ENCODE measurements around the gene MPRIP. TPM values are rescaled to one million over a fixed set of nuclear protein-coding genes. Genes with fewer than 3 reads are reported as not detected.
"Not testable (repeated sequence)": the region's sequence is repeated elsewhere in the genome, so short reads cannot be mapped to it uniquely, and the experiment has no call there.

MPRIP gene
- total RNA-seq, 1 experiment from 2014 or later, result 140 TPM

GRCh38 chr17:17157041-17157440 is 114.8 kb downstream of the MPRIP start:
- Mint-ChIP-seq H3K36me3 (peaks cover 59% of the 10 kb centered on the region), H3K4me1 (no peaks in the 10 kb centered on the region), H3K9me3 (no peaks in the 10 kb centered on the region), H3K4me3 (no peak overlapping the region), H3K27ac (no peak overlapping the region), H3K27me3 (ENCODE audit: low read depth) (no peaks in the 10 kb centered on the region)
- ChIA-PET POLR2A (no interaction called here), CTCF (interaction anchor here (0.7 to 3.0 kb wide), 2 partner anchors 16 to 665 kb away, joined by 3 to 21 read pairs; partner anchors contain the start of gene LRRC75A)
- no peak for DNase-seq (ENCODE audit: low spot score)
- no peak for ATAC-seq
- TF ChIP-seq CBFB (CRISPR knock-in tag; IDR thresholded peaks at IDR 0.05; ENCODE audit: low read depth), result no peak

DNA sequence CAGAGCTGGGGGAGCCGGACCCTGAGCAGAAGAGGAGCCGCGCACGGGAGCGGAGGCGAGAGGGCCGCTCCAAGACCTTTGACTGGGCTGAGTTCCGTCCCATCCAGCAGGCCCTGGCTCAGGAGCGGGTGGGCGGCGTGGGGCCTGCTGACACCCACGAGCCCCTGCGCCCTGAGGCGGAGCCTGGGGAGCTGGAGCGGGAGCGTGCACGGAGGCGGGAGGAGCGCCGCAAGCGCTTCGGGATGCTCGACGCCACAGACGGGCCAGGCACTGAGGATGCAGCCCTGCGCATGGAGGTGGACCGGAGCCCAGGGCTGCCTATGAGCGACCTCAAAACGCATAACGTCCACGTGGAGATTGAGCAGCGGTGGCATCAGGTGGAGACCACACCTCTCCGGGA is 116.2 kb downstream of the MPRIP start:
- ATAC-seq; POLR2A ChIA-PET; H3K27ac Mint-ChIP-seq; DNase-seq (ENCODE audit: low spot score); H3K4me1 Mint-ChIP-seq; H3K9me3 Mint-ChIP-seq; H3K4me3 Mint-ChIP-seq; H3K27me3 Mint-ChIP-seq (ENCODE audit: low read depth): not testable (repeated sequence)
- CTCF ChIA-PET, result interaction anchor here (3.2 kb wide), 1 partner anchor 16 kb away, joined by 12 read pairs; no protein-coding TSS in a partner anchor
- H3K36me3 Mint-ChIP-seq, result peaks cover 50% of the 10 kb centered on the region

DNA sequence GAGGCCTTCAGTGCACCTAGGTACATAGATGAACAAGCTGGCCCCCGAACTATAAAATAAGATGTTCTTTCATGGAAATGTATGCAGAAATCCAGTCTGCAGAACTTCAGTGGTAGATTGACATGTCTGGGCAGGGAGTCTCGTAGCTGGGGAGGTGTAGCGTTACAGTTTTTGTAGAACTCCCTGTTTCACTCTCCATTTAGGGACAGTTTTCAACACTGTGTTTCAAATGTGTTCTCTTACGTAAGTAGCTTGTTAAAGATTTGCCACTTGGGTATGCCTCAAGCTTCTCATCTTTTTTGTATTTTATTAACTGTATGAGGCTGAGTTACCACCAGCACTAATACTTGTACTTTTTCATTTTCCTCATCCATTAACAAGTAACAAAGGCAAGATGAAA is 117.3 kb downstream of the MPRIP start:
- no peak for ATAC-seq
- no peaks in the 10 kb centered on the region for H3K27me3 Mint-ChIP-seq (ENCODE audit: low read depth)
- H3K9me3 Mint-ChIP-seq, result no peaks in the 10 kb centered on the region
- TF ChIP-seq, protein P1, sequence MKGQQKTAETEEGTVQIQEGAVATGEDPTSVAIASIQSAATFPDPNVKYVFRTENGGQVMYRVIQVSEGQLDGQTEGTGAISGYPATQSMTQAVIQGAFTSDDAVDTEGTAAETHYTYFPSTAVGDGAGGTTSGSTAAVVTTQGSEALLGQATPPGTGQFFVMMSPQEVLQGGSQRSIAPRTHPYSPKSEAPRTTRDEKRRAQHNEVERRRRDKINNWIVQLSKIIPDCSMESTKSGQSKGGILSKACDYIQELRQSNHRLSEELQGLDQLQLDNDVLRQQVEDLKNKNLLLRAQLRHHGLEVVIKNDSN (CRISPR knock-in tag; IDR thresholded peaks at IDR 0.05), result no peak
- no peak for TF ChIP-seq TP53 (CRISPR knock-in tag; IDR thresholded peaks at IDR 0.05)
- no peak overlapping the region for H3K4me3 Mint-ChIP-seq
- ChIA-PET CTCF (interaction anchor here (3.2 kb wide), 1 partner anchor 18 kb away, joined by 12 read pairs; no protein-coding TSS in a partner anchor), POLR2A (no interaction called here)
- H3K4me1 Mint-ChIP-seq, result no peaks in the 10 kb centered on the region
- peaks cover 47% of the 10 kb centered on the region for H3K36me3 Mint-ChIP-seq
- peak overlapping the region; percentile 47 for H3K27ac Mint-ChIP-seq
- no peak for DNase-seq (ENCODE audit: low spot score)

GRCh38 chr17:17161121-17161520 is 118.9 kb downstream of the MPRIP start:
- H3K27me3 Mint-ChIP-seq (ENCODE audit: low read depth), result no peaks in the 10 kb centered on the region
- H3K27ac Mint-ChIP-seq, result no peak overlapping the region
- H3K36me3 Mint-ChIP-seq, result peaks cover 44% of the 10 kb centered on the region
- no peaks in the 10 kb centered on the region for H3K9me3 Mint-ChIP-seq
- CTCF ChIA-PET, result interaction anchor here (3.2 kb wide), 1 partner anchor 19 kb away, joined by 12 read pairs; no protein-coding TSS in a partner anchor
- H3K4me3 Mint-ChIP-seq, result no peak overlapping the region
- DNase-seq (ENCODE audit: low spot score) (no peak), ATAC-seq (no peak)
- no peaks in the 10 kb centered on the region for H3K4me1 Mint-ChIP-seq
- POLR2A ChIA-PET, result no interaction called here
- TF ChIP-seq, protein P2, sequence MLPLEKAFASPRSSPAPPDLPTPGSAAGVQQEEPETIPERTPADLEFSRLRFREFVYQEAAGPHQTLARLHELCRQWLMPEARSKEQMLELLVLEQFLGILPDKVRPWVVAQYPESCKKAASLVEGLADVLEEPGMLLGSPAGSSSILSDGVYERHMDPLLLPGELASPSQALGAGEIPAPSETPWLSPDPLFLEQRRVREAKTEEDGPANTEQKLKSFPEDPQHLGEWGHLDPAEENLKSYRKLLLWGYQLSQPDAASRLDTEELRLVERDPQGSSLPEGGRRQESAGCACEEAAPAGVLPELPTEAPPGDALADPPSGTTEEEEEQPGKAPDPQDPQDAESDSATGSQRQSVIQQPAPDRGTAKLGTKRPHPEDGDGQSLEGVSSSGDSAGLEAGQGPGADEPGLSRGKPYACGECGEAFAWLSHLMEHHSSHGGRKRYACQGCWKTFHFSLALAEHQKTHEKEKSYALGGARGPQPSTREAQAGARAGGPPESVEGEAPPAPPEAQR (CRISPR knock-in tag; IDR thresholded peaks at IDR 0.05), result no peak
- TF ChIP-seq, protein P3, sequence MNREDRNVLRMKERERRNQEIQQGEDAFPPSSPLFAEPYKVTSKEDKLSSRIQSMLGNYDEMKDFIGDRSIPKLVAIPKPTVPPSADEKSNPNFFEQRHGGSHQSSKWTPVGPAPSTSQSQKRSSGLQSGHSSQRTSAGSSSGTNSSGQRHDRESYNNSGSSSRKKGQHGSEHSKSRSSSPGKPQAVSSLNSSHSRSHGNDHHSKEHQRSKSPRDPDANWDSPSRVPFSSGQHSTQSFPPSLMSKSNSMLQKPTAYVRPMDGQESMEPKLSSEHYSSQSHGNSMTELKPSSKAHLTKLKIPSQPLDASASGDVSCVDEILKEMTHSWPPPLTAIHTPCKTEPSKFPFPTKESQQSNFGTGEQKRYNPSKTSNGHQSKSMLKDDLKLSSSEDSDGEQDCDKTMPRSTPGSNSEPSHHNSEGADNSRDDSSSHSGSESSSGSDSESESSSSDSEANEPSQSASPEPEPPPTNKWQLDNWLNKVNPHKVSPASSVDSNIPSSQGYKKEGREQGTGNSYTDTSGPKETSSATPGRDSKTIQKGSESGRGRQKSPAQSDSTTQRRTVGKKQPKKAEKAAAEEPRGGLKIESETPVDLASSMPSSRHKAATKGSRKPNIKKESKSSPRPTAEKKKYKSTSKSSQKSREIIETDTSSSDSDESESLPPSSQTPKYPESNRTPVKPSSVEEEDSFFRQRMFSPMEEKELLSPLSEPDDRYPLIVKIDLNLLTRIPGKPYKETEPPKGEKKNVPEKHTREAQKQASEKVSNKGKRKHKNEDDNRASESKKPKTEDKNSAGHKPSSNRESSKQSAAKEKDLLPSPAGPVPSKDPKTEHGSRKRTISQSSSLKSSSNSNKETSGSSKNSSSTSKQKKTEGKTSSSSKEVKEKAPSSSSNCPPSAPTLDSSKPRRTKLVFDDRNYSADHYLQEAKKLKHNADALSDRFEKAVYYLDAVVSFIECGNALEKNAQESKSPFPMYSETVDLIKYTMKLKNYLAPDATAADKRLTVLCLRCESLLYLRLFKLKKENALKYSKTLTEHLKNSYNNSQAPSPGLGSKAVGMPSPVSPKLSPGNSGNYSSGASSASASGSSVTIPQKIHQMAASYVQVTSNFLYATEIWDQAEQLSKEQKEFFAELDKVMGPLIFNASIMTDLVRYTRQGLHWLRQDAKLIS (CRISPR knock-in tag; IDR thresholded peaks at IDR 0.05; ENCODE audit: borderline replicate concordance), result no peak
- TF ChIP-seq JAZF1 (CRISPR knock-in tag; IDR thresholded peaks at IDR 0.05), result no peak

DNA sequence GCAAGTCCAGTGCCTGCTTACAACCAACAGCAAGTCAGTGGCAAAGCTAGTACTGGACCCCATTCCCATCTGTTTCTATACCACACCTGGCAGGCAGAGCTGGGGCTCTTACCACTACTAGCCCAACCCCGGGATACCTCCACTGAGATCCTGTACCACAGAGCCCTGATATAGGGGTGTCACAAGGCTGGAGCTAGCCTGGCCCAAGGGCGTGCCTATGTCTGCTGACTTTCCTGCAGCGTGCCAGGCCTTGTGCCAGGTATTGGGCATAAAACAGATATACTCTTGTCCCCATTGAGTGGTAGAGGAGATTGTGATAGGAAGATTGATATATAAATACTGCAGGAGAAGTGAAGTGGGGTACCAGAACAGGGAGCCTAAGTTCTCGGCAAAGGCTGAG is 119.5 kb downstream of the MPRIP start:
- ChIA-PET CTCF (no interaction called here), POLR2A (no interaction called here)
- no peak overlapping the region for H3K4me3 Mint-ChIP-seq
- no peak overlapping the region for H3K27ac Mint-ChIP-seq
- DNase-seq (ENCODE audit: low spot score) (no peak), ATAC-seq (no peak)
- H3K9me3 Mint-ChIP-seq, result no peaks in the 10 kb centered on the region
- H3K36me3 Mint-ChIP-seq, result peaks cover 46% of the 10 kb centered on the region
- H3K4me1 Mint-ChIP-seq, result no peaks in the 10 kb centered on the region
- H3K27me3 Mint-ChIP-seq (ENCODE audit: low read depth), result no peaks in the 10 kb centered on the region
- no peak for TF ChIP-seq GTF2I (CRISPR knock-in tag; conservative IDR thresholded peaks at IDR 0.05)
- TF ChIP-seq, protein P4, sequence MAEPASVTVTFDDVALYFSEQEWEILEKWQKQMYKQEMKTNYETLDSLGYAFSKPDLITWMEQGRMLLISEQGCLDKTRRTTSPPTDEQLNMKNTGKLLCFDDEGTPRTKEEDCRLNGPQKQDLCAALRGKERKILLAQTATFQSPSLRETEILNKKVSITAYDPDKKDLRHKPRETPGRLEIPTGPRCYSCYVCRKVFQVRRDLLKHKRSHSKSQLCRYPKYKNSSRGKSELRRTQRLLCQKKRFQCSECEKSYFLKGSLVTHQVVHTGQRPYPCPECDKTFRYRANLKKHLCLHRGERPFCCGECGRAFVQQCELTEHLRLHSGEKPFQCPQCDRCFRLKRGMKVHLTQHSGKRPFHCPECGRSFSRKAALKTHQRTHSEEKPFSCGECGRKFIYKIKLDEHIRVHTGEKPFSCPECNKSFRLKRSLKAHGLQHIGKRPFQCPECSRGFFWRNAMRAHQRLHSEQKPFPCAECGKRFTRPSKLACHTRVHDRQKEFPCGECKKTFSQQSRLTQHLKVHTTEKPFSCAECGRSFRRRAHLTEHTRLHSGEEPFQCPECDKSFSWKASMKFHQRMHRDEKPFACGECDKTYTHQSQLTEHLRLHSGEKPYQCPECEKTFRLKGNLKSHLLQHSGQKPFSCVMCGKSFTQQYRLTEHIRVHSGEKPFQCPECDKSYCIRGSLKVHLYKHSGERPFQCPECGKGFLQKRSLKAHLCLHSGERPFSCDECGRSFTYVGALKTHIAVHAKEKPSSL (CRISPR knock-in tag; conservative IDR thresholded peaks at IDR 0.05), result no peak
- no peak for TF ChIP-seq NFATC4 (CRISPR knock-in tag; IDR thresholded peaks at IDR 0.05)
- TF ChIP-seq HMGA2 (CRISPR knock-in tag; IDR thresholded peaks at IDR 0.05), result no peak
- no peak for TF ChIP-seq NR3C1 (CRISPR knock-in tag; conservative IDR thresholded peaks at IDR 0.05; ENCODE audit: low read depth)
- TF ChIP-seq, protein P5, sequence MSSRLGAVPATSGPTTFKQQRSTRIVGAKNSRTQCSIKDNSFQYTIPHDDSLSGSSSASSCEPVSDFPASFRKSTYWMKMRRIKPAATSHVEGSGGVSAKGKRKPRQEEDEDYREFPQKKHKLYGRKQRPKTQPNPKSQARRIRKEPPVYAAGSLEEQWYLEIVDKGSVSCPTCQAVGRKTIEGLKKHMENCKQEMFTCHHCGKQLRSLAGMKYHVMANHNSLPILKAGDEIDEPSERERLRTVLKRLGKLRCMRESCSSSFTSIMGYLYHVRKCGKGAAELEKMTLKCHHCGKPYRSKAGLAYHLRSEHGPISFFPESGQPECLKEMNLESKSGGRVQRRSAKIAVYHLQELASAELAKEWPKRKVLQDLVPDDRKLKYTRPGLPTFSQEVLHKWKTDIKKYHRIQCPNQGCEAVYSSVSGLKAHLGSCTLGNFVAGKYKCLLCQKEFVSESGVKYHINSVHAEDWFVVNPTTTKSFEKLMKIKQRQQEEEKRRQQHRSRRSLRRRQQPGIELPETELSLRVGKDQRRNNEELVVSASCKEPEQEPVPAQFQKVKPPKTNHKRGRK (CRISPR knock-in tag; IDR thresholded peaks at IDR 0.05; ENCODE audit: borderline replicate concordance), result no peak
- no peak for TF ChIP-seq NFYB (CRISPR knock-in tag; conservative IDR thresholded peaks at IDR 0.05; ENCODE audit: low read depth)
- no peak for TF ChIP-seq TEAD1 (CRISPR knock-in tag; IDR thresholded peaks at IDR 0.05)
- TF ChIP-seq NR2C2 (CRISPR knock-in tag; IDR thresholded peaks at IDR 0.05), result no peak
- TF ChIP-seq CREB1 (CRISPR knock-in tag; IDR thresholded peaks at IDR 0.05), result no peak
